PC-9 (cell line): Measurements from ENCODE around the gene MIER2. TPM values are rescaled to one million over a fixed set of nuclear protein-coding genes. Genes with fewer than 3 reads are reported as not detected.
"Not testable (repeated sequence)": the region's sequence is repeated elsewhere in the genome, so short reads cannot be mapped to it uniquely, and the experiment has no call there.

Experiments used
- BruUV-seq: library from RNA; stranded (reverse); fragments of 400-500 nt; replicated peaks from 2 replicates; lab custom pipeline; 2021; lab: Mats Ljungman, UMichigan
- CTCF ChIA-PET: fragments of 300-600 bp; sonication (Branson Sonifier 250); formaldehyde crosslinking; loops from one replicate; lab custom pipeline; 2022; ENCODE audit warnings: antibody characterized with exemption; lab: Charles Lee
- POLR2A ChIA-PET: fragments of 300-600 bp; sonication (Branson Sonifier 250); formaldehyde crosslinking; loops from one replicate; lab custom pipeline; 2022; ENCODE audit warnings: antibody characterized with exemption; ENCODE audit not compliant: unreplicated experiment; lab: Charles Lee
- DNase-seq, 2 experiments: peaks; one replicate each; pipeline versions ENCODE4 v3.0.0 to v3.0.0-alpha.2; 2015 to 2022; ENCODE audit warnings: mixed read lengths in 1 of 2
- H2AFZ ChIP-seq: fragments of 200-600 bp; sonication (generic); 2 replicates; pipeline ENCODE4 v1.8.1; 2017; ENCODE audit warnings: antibody characterized with exemption
- H3F3A ChIP-seq: fragments of 200-600 bp; sonication (generic); 2 replicates; pipeline ENCODE4 v1.8.1; 2017; ENCODE audit warnings: antibody characterized with exemption, mild to moderate bottlenecking, low read depth; ENCODE audit not compliant: insufficient read depth
- H3K27ac ChIP-seq: fragments of 200-600 bp; sonication (generic); 2 replicates; pipeline ENCODE4 v1.6.1; 2016; ENCODE audit warnings: mixed run types
- H3K27me3 ChIP-seq: fragments of 200-600 bp; sonication (generic); 2 replicates; pipeline ENCODE4 v1.6.1; 2016; ENCODE audit warnings: low read depth, mixed run types; ENCODE audit not compliant: insufficient read depth
- H3K36me3 ChIP-seq: fragments of 200-600 bp; sonication (generic); 2 replicates; pipeline ENCODE4 v1.6.1; 2016; ENCODE audit warnings: low read depth, mixed run types
- H3K4me1 ChIP-seq: fragments of 200-600 bp; sonication (generic); replicated peaks from 2 replicates; pipeline ENCODE4 v1.6.1; 2016; ENCODE audit warnings: mixed run types; ENCODE audit not compliant: insufficient read depth
- H3K4me2 ChIP-seq: fragments of 200-600 bp; sonication (generic); 2 replicates; pipeline ENCODE4 v1.6.1; 2017; ENCODE audit warnings: mixed run types
- H3K4me3 ChIP-seq: fragments of 200-600 bp; sonication (generic); 2 replicates; pipeline ENCODE4 v1.6.1; 2016; ENCODE audit warnings: mixed run types
- H3K79me2 ChIP-seq: fragments of 200-600 bp; sonication (generic); 2 replicates; pipeline ENCODE4 v1.6.1; 2017; ENCODE audit warnings: low read depth, mixed run types
- H3K9me2 ChIP-seq: fragments of 200-600 bp; sonication (generic); 2 replicates; pipeline ENCODE4 v1.8.1; 2017; ENCODE audit warnings: mild to moderate bottlenecking; ENCODE audit not compliant: insufficient read depth
- H3K9me3 ChIP-seq: fragments of 200-600 bp; sonication (generic); 2 replicates; pipeline ENCODE4 v1.8.1; 2016; ENCODE audit warnings: low read depth; ENCODE audit not compliant: insufficient read depth
- H4K20me1 ChIP-seq: fragments of 200-600 bp; sonication (generic); 2 replicates; pipeline ENCODE4 v1.8.1; 2017; ENCODE audit not compliant: insufficient read depth
- EZH2 ChIP-seq: fragments of 200-600 bp; sonication (generic); IDR thresholded peaks from 2 replicates; pipeline ENCODE4 v1.8.0; 2017; ENCODE audit warnings: antibody characterized with exemption, low read depth
- intact Hi-C: fragments of 100-400 bp; cut with micrococcal nuclease; formaldehyde crosslinking; loops from one replicate; pipeline ENCODE4 v1.10.0; 2022; ENCODE audit not compliant: unreplicated experiment
- total RNA-seq: library from RNA; stranded (reverse); gene quantifications from 2 replicates; pipeline ENCODE4 v1.2.3, GENCODE V29; 2021
- TF ChIP-seq, protein P1 (sequence below): fragments of 200-600 bp; sonication (generic); conservative IDR thresholded peaks from 2 replicates; pipeline ENCODE4 v1.6.1; 2017; ENCODE audit warnings: mixed run types, antibody characterized with exemption, mild to moderate bottlenecking, moderate library complexity

Gene MIER2
- total RNA-seq, 1 experiment from 2014 or later = 25.2 TPM

GRCh38 chr19:269241-269640, 75.4 kb downstream of the MIER2 start:
- Histone ChIP-seq H3K4me3 (no peak overlapping the region), H3K4me2 (no peak overlapping the region), H3F3A (no peaks in the 10 kb centered on the region), H4K20me1 (no peaks in the 10 kb centered on the region; the same call in 1 of the 2 replicates), H3K79me2 (no peaks in the 10 kb centered on the region), H3K9me3 (no peaks in the 10 kb centered on the region), H2AFZ (no peak overlapping the region), H3K27me3 (peaks cover 4% of the 10 kb centered on the region; the same call in 1 of the 2 replicates), H3K4me1 (no peaks in the 10 kb centered on the region), H3K9me2 (no peaks in the 10 kb centered on the region), H3K27ac (no peak overlapping the region), H3K36me3 (no peaks in the 10 kb centered on the region)
- intact Hi-C loops = no loop called here
- no peak for DNase-seq
- TF ChIP-seq, protein P1, sequence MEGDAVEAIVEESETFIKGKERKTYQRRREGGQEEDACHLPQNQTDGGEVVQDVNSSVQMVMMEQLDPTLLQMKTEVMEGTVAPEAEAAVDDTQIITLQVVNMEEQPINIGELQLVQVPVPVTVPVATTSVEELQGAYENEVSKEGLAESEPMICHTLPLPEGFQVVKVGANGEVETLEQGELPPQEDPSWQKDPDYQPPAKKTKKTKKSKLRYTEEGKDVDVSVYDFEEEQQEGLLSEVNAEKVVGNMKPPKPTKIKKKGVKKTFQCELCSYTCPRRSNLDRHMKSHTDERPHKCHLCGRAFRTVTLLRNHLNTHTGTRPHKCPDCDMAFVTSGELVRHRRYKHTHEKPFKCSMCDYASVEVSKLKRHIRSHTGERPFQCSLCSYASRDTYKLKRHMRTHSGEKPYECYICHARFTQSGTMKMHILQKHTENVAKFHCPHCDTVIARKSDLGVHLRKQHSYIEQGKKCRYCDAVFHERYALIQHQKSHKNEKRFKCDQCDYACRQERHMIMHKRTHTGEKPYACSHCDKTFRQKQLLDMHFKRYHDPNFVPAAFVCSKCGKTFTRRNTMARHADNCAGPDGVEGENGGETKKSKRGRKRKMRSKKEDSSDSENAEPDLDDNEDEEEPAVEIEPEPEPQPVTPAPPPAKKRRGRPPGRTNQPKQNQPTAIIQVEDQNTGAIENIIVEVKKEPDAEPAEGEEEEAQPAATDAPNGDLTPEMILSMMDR = no peak
- TF ChIP-seq EZH2 = no peak
- ChIA-PET CTCF (no interaction called here), POLR2A (no interaction called here)
- BruUV-seq = no TSS peak

GRCh38 chr19:262125-262524, 82.5 kb downstream of the MIER2 start:
- H2AFZ ChIP-seq = no peak overlapping the region
- no peak overlapping the region for H3K4me2 ChIP-seq
- DNase-seq = no peak
- no peaks in the 10 kb centered on the region for H3F3A ChIP-seq
- intact Hi-C loops = no loop called here
- no peak overlapping the region for H3K4me3 ChIP-seq
- no peak overlapping the region for H3K27ac ChIP-seq
- BruUV-seq = no TSS peak
- no peaks in the 10 kb centered on the region for H3K4me1 ChIP-seq
- no peaks in the 10 kb centered on the region for H3K79me2 ChIP-seq
- CTCF ChIA-PET = no interaction called here
- POLR2A ChIA-PET = no interaction called here
- H3K27me3 ChIP-seq = peaks cover 9% of the 10 kb centered on the region; the same call in 1 of the 2 replicates
- no peak for TF ChIP-seq EZH2
- TF ChIP-seq, protein P1 = no peak
- no peaks in the 10 kb centered on the region; the same call in 1 of the 2 replicates for H4K20me1 ChIP-seq
- H3K36me3 ChIP-seq = no peaks in the 10 kb centered on the region
- H3K9me3 ChIP-seq = no peaks in the 10 kb centered on the region
- no peaks in the 10 kb centered on the region for H3K9me2 ChIP-seq

DNA sequence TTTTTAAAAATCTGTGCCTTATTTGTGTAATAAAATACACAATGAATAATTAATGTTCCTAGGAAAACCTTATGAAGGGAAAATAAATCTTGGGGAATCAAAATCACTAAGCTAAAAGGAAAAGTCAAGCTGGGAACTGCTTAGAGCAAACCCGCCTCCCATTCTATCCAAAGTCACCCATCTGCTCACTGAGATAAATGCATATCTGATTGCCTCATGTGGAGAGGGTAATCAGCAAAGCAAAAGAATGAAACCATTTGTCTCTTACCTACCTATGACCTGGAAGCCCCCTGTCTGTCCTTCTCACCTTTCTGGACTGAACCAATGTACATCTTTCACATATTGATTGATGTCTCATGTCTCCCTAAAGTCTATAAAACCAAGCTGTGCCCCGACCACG, 87.8 kb downstream of the MIER2 start:
- DNase-seq, H3K79me2 ChIP-seq, H2AFZ ChIP-seq, CTCF ChIA-PET, H3K36me3 ChIP-seq, H4K20me1 ChIP-seq, H3K4me1 ChIP-seq, H3K27ac ChIP-seq, H3K9me2 ChIP-seq, POLR2A ChIA-PET, BruUV-seq, H3K4me3 ChIP-seq, H3F3A ChIP-seq, intact Hi-C loops, H3K4me2 ChIP-seq, H3K9me3 ChIP-seq: not testable (repeated sequence)
- peaks cover 31% of the 10 kb centered on the region for H3K27me3 ChIP-seq

Other genes starting within 250 kb of the MIER2 start
- gene OR4F17, start 237.7 kb downstream of the MIER2 start, total RNA-seq = not detected in 2 replicates
- gene PLPP2, start 53.4 kb downstream of the MIER2 start, total RNA-seq = 143 and 146 TPM in 2 replicates
- gene C2CD4C, start 64.4 kb upstream of the MIER2 start, total RNA-seq = 1.2 and 2.1 TPM in 2 replicates
- gene SHC2, start 116.2 kb upstream of the MIER2 start, total RNA-seq = 0.70 and 0.73 TPM in 2 replicates
- gene MADCAM1, start 151.7 kb upstream of the MIER2 start, total RNA-seq = 1.1 and 1.7 TPM in 2 replicates
- 13.8 and 25.7 TPM in 2 replicates for gene TPGS1, start 162.7 kb upstream of the MIER2 start, total RNA-seq
- gene CDC34, start 187.0 kb upstream of the MIER2 start, total RNA-seq = 93.3 and 98.2 TPM in 2 replicates
- 0.39 and 0.88 TPM in 2 replicates for gene GZMM, start 199.3 kb upstream of the MIER2 start, total RNA-seq
- 772 and 823 TPM in 2 replicates for gene BSG, start 227.8 kb upstream of the MIER2 start, total RNA-seq
- 1.5 and 2.0 TPM in 2 replicates for gene HCN2, start 245.1 kb upstream of the MIER2 start, total RNA-seq